Lung (tissue), 12 donors: ENCODE results near the gene CSNK2A1. TPM values are rescaled to one million over a fixed set of nuclear protein-coding genes. Genes with fewer than 3 reads are reported as not detected.

Experiments used
- ATAC-seq: fragments of 200-7000 bp; cut with Tn5 transposase; one replicate; pipeline ENCODE4 v1.9.1; 2020; ENCODE audit warnings: moderate number of reproducible peaks; ENCODE audit not compliant: insufficient read depth, low FRiP score
- DNase-seq, 3 donors: peaks; one replicate each; pipeline ENCODE4 v3.0.0-alpha.2; 2013 to 2017
- H3K27ac ChIP-seq, 2 donors: one replicate each; pipeline ENCODE4 v1.5.1; 2013; ENCODE audit warnings: mild to moderate bottlenecking in 2 of 2, moderate library complexity in 2 of 2, control low read depth in 1 of 2, inconsistent platforms in 1 of 2, low read depth in 1 of 2, low read length in 1 of 2
- H3K27me3 ChIP-seq, 3 donors: one replicate each; pipeline ENCODE4 v1.5.1; 2013; ENCODE audit warnings: low read length in 2 of 3; ENCODE audit not compliant: control insufficient read depth in 3 of 3, insufficient read depth in 3 of 3
- H3K36me3 ChIP-seq, 4 donors: one replicate each; pipeline ENCODE4 v1.5.1; 2013; ENCODE audit warnings: low read length in 4 of 4, mild to moderate bottlenecking in 1 of 4, moderate library complexity in 1 of 4; ENCODE audit not compliant: control insufficient read depth in 4 of 4, insufficient read depth in 4 of 4
- H3K4me1 ChIP-seq, 5 donors: one replicate each; pipeline ENCODE4 v1.5.1; 2013; ENCODE audit warnings: low read length in 5 of 5, mild to moderate bottlenecking in 2 of 5, moderate library complexity in 1 of 5; ENCODE audit not compliant: control insufficient read depth in 5 of 5, insufficient read depth in 5 of 5
- H3K4me3 ChIP-seq: one replicate; pipeline ENCODE4 v1.5.1; 2013; ENCODE audit warnings: mild to moderate bottlenecking, control low read depth, moderate library complexity
- H3K9ac ChIP-seq, 2 donors: one replicate each; pipeline ENCODE4 v1.5.1; 2013; ENCODE audit warnings: low read length in 2 of 2, control low read depth in 1 of 2; ENCODE audit not compliant: insufficient read depth in 1 of 2
- H3K9me3 ChIP-seq, 4 donors: one replicate each; pipeline ENCODE4 v1.5.1; 2013; ENCODE audit warnings: low read length in 3 of 4, mild to moderate bottlenecking in 1 of 4, moderate library complexity in 1 of 4; ENCODE audit not compliant: control insufficient read depth in 4 of 4, insufficient read depth in 3 of 4
- CTCF ChIP-seq: IDR thresholded peaks from 2 replicates; pipeline ENCODE4 v1.5.1; 2012; ENCODE audit warnings: mild to moderate bottlenecking; ENCODE audit errors: control extremely low read depth, extremely low read depth
- WGBS, 2 donors: extraction: QIAGEN DNeasy Blood & Tissue Kit; methylation state at CpG; one replicate each; pipeline ENCODE4 v1.1.7; 2013; 5-methylcytosine and 5-hydroxymethylcytosine counted together
- polyA plus RNA-seq, 2 donors: library from polyadenylated mRNA; stranded (reverse); fragments of 200-250 nt; gene quantifications; one replicate each; pipeline ENCODE4 v1.2.1, GENCODE V29; 2013
- total RNA-seq, 2 donors: library from RNA; depleted of rRNA in 1 of 2; stranded (reverse); fragments of >200 nt in 1 of 2; gene quantifications; one replicate each; pipeline ENCODE4 v1.2.1, GENCODE V29; 2014 to 2021
- donor health status: control.
- donor health status: control.
- donor health status: Bipolar disorder and iron deficiency.
- donor health status: healthy.
- donor health status: DM: yes; HTN: yes; CAD: no.

CSNK2A1 gene
- total and polyA plus RNA-seq, 4 donors: 20.5 to 186 (median 60.7) TPM

GRCh38 chr20:469746-470490, 73.7 kb downstream of the CSNK2A1 start:
- DNase-seq: no peak
- WGBS, 2 donors: 77 to 86% methylated on average over 8 of the region's 8 CpGs
- H3K9me3 ChIP-seq: peaks cover 0 to 3% (median 1%) of the 10 kb centered on the region in 4 donors

GRCh38 chr20:467755-468154, 75.8 kb downstream of the CSNK2A1 start:
- Histone ChIP-seq H3K36me3 (no peaks in the 10 kb centered on the region), H3K27ac (no peak overlapping the region), H3K27me3 (no peaks in the 10 kb centered on the region), H3K9ac (no peak overlapping the region), H3K9me3 (peaks cover 0 to 3% (median 1%) of the 10 kb centered on the region in 4 donors), H3K4me3 (no peak overlapping the region), H3K4me1 (peaks cover 0 to 3% (median 0%) of the 10 kb centered on the region in 5 donors)
- ATAC-seq: no peak
- TF ChIP-seq CTCF: no peak
- no peak for DNase-seq
- WGBS, 2 donors: 90 to 95% methylated on average over 7 of the region's 7 CpGs

More at GRCh38 chr20:469746-470490, 73.7 kb downstream of the CSNK2A1 start:
- no peaks in the 10 kb centered on the region for H3K27me3 ChIP-seq
- H3K4me1 ChIP-seq: no peaks in the 10 kb centered on the region
- no peak overlapping the region for H3K27ac ChIP-seq
- H3K36me3 ChIP-seq: no peaks in the 10 kb centered on the region
- no peak for ATAC-seq
- no peak overlapping the region for H3K9ac ChIP-seq
- H3K4me3 ChIP-seq: no peak overlapping the region
- TF ChIP-seq CTCF: no peak

GRCh38 chr20:462199-462991, 81.2 kb downstream of the CSNK2A1 start, which contains the start of gene TBC1D20:
TSS of gene TBC1D20 (minus strand) at chr20:462533. CDS start at chr20:462405, 128 bp downstream.
- peak within 1 kb of the TSS; percentile 86 to 97 for H3K9ac ChIP-seq
- H3K4me3 ChIP-seq: peak within 1 kb of the TSS; percentile 94
- peak; percentile 14 for TF ChIP-seq CTCF

More at GRCh38 chr20:462199-462991, 81.2 kb downstream of the CSNK2A1 start, which contains the start of gene TBC1D20:
- Histone ChIP-seq H3K4me1 (peaks cover 7 to 33% (median 12%) of the 10 kb centered on the region in 5 donors), H3K36me3 (no peaks in the 10 kb centered on the region), H3K27me3 (no peaks in the 10 kb centered on the region), H3K27ac (peak within 1 kb of the TSS; percentile 95 to 99), H3K9me3 (no peaks in the 10 kb centered on the region)
- ATAC-seq (peak; percentile 94), DNase-seq (peak; percentile 89 to 96 (median 92))
- 1% methylated on average over 66 to 80 of the region's 80 CpGs for WGBS, 2 donors
